GM18499 (cell line): ENCODE results near the gene PLIN4.
A peak's percentile ranks its signal among the peaks of the same experiment; 100 is the strongest.

ENCODE experiments used
- ATAC-seq: cut with Tn5 transposase; IDR thresholded peaks from one replicate; pipeline ENCODE4 v1.9.1; 2021; ENCODE audit warnings: moderate number of reproducible peaks; ENCODE audit not compliant: insufficient read depth, unreplicated experiment

PLIN4 gene

DNA sequence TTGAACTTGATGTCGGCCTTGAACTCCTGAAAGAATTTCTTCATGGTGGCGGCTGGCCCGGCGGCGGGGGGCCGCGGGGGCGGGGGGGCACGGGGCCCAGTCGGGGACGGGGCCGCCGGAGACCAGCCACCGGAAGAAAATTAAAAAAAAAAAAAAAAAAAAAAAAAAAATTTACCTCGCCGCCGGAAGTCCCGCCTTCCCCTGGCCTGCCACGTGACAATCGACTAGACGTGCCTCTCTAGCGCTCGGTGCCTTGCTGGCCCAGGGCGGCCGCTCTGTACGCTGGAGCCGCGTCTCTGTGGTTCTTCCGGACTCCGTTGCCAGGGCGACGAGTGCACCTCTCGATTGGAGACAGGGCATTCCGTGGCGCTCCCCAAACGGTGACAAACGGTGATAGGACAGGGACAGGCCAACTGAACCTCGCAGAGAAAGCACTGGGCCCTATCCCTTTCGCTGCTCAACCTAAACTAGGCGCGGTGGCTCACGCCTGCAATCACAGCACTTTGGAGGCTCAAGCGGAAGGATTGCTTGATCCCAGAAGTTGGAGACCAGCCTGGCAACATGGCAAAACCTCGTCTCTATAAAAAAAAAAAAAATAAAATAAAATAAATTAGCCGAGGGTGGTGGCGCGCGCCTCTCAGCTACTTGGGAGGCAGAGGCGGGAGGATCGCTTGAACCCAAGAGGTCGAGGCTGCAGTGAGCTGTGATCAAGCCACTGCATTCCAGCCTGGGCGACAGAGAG is 60.5 kb downstream of the PLIN4 start, which contains the start of gene UBXN6:
Gene UBXN6 (minus strand): TSS at position 141 of the 742 bp plus-strand sequence. CDS start 97 bp downstream, at position 44.
- peak; percentile 84 for ATAC-seq

DNA sequence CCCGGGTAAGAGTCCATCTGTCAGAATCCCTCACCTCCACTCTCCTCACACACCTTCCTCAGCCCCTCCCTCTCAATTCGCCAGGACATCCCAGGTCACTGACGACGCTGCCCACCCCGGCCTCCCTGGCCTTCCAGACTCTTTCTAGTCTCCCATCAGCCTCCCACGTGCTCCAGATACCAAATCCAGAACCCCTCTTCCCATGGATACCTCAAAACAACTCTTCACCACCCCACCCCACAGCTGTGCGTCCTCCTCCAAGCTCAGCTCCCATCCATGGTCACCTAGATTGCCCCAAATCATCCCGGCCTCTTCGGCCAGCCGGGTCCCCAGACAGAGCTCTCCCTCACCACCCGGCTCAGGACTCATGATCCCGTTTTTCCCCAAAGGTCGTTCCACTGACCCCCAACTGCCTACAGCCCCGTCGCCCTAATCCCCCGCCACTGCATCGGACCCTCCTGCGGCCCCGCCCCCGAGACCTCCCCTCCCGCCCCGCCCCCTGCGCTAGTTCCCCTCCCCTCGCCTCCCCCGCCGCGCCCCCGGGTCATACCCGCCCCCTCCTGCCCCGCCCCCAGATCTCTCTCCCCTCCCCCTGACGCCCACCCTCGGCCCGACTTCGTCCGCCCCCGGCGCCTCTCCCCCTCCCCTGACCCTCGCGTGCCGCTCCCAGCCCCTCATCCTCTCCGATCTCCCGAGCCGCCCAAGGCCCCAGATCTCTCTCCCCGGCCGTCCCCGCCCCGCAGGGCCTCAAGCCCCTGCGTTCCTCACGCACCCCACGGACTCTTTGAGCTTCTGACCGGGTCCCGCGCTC is 61.2 kb downstream of the PLIN4 start:
- no peak for ATAC-seq

DNA sequence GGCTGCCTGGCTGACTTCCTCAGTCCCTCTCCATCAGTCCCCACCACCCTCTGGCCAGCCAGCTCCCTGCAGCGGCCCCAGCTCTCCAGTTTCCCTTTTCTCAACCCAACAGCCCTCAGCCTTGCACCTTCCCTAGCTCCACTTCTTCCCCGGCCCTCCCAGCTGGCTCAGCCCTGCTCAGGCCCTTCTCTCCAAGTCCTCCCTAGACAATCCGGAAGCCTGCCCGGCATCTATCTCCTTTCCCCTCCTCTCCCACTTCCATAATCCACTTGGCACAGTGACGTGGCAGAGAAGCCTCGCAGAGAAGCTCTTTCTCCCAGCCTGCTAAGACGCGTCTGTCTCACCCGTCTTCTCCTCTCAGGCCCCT is 61.8 kb downstream of the PLIN4 start:
- no peak for ATAC-seq

DNA sequence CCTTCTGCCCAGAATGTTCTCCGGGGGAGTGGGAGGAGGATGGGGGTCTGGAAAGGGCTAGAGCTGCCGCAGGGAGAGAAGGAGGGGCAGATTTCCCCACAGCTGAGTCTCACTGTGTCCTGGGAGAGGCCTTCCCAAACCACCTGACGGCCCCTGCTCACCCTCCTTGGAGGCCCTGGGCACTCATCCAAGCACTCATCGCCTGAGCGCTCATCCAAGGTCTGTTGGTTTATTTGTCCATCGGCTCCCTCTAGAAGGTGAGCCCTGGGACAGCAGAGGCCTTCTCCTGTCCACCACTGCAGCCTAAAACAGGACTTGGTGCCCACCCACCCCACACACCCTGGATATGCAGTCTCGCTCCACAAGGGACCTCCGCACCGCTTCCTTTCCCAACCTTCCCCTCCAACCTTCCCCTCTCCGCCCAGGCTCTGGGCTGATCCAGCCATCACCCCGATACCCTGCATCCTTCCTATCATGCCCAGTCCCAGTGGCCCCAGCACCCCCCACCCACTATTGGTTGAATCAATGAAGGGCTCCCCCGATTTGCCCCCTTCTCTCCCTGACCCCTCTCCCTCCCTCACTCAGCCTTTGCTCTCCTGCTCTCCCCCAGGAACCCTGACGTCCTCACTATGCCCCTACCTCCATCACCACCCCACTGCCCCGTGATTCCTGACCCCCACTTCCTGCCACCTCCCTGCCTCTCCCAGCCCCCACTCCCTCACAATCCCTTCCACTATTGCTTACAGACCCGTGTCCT is 62.4 kb downstream of the PLIN4 start:
- no peak for ATAC-seq

DNA sequence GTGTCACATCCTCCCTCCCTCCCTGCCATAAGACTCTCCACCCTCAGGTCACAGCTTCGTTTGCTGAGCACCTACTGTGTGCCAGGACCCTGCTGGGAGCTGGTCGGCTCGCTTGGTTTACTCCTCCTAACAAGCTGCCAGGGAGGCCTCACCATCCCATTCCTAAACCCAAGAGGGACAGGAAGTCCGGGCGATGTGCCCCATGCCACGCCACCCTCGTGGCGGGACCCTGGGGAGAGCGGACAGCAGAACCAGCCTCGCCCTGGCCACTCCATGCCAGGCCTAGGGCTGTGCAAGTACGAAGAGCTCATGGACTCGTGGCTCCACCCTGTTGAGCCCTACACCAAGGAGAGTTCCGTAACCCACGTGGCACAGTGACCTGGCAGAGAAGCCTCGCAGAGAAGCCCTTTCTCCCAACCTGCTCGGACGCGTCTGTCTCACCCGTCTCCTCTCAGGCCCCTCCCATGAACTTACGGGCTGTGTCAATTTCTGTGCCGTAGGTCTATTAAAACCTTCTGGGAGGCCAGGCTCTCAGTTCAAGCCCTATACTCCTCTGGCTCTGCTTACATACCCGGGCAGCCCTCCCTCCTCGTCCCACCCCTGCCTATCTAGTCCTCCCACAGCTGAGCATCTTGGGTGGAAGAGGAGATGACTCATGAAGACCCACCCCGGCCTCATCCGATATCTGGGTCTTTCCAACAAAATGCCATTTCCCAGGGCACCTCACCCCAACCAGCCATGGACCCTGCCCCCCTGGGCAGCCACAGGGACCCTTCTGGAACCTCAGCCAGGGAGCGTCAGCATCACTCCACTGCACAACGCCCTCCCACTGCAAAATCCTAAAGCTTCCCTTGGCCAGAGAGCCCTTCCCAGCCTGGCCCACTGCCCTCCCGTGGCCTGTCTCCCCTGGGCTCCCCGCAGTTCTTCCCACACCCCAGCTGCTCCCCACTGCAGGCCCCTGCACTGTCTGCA is 63.3 kb downstream of the PLIN4 start:
- ATAC-seq, result no peak

DNA sequence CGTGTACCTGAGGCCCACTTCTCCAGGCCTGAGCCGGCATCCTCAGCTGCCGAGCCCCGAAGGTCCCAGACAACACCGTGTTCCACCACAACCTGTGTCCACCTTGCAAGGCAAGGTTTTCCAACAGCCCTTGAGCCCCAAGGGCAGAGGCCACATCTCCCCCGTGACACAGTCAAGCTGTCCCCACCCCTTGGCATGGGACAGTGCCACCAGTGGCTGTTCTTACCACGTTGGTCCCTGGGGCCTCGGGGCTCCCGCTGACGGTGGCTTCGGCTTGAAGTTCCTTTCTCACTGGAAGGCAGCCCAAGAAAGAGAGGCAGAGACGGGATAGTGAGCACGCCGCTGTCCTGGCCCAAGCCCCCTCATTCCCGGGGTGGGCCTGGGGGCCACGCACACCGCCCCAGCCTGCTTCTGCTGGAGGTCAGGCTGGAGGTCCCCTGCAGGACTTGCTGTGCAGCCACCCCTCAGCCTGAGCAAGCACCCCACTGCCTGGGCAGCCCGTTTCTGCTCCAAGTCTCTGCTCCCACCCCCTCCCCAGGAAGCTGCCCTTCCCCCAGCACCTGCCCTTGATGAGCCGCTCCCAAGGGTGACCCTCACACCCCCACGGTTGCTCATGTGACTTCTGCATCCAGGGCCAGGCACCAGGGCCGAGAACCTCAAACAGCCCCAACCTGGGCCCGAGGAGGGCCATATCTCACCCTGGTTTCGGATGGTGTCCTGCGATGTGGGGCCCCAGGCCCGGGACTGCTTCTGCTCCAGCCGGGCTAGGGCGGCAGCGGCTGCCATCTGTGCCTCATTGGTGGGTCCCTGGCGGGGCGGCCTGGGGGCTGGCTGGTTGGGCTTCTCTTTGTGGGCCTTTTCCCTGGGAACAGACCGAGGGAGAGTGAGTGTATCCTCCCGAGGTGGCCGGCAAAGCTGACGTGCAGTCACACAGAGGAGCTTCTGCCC is 64.8 kb downstream of the PLIN4 start:
- no peak for ATAC-seq

DNA sequence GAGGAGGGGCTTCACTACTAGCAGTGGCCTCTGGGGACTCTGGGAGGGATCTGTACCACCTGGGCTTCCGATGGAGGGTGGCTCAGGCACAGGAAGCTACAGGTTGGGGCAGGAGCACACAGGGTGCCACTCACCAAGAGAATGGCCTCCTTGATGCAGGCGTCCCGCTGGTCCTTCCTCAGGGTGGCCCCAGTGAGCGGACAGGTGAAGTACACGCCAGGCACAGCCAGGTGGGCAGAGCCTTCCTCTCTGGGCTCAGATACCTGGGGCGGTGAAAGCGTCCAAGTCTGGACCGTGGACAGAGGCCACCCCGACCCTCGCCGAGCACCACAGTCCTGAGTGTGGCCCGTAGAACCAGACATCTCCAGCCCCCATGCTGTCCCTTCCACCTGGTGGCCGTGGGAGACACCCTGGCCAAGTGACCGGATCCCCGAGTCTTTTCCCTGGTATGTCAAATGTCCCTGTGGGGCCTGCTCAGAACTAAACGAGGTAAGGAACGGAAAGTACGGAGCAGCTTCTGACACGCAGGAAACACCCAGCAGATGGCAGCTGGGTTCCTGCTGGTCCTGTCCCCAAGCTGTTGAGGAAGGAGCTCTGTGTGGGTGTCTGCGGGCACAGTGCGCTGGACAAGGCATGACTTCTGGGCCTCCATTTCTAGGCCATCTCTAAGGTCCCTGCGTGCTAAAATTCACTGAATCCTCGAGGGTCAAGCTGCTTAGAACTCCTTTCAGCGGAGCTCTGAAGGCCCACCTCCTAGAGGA is 65.9 kb downstream of the PLIN4 start:
- ATAC-seq, result no peak
